ENCODE data around the gene CENPP. TPM values are rescaled to one million over a fixed set of nuclear protein-coding genes. Genes with fewer than 3 reads are reported as not detected.

The CENPP gene
- total RNA-seq, 4 donors from 2014 or later = 0.37 to 7.1 (median 3.2) TPM

DNA sequence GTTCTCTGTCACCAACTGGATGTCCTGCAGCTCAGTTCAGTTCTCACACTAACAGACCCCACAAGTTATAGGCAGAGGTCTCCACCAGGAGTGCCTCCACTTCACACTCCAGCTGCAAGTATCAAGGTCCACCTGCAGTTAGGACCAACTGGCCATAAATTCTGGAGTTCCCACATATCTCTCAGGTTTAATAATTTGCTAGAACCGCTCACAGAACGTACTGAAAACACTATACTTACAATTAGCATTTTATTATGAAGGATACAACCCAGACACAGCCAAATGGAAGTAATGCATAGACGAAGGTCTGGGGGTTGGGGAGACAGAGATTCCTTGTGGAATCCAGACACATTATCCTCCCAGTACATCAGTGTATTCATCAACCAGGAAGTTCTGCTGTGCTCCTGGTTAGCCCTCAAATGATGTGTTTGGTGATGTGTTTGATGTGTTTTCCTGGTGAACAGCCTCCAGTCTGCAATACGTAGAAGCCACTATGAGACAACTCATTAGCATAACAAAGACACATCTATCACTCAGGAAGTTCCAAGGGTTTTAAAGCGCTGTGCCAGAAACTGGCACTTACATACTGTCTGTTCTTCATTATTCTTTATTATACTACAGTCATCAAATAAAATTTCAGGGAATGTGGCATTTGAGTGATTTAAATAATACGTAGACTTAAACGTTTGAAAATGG is 53.3 kb downstream of the CENPP start:
- no peaks in the 10 kb centered on the region for H3K27me3 ChIP-seq
- no peak for TF ChIP-seq POLR2A (IDR thresholded peaks at IDR 0.05)
- TF ChIP-seq EP300 (IDR thresholded peaks at IDR 0.05; ENCODE audit: low read depth) = no peak
- TF ChIP-seq, protein P1, sequence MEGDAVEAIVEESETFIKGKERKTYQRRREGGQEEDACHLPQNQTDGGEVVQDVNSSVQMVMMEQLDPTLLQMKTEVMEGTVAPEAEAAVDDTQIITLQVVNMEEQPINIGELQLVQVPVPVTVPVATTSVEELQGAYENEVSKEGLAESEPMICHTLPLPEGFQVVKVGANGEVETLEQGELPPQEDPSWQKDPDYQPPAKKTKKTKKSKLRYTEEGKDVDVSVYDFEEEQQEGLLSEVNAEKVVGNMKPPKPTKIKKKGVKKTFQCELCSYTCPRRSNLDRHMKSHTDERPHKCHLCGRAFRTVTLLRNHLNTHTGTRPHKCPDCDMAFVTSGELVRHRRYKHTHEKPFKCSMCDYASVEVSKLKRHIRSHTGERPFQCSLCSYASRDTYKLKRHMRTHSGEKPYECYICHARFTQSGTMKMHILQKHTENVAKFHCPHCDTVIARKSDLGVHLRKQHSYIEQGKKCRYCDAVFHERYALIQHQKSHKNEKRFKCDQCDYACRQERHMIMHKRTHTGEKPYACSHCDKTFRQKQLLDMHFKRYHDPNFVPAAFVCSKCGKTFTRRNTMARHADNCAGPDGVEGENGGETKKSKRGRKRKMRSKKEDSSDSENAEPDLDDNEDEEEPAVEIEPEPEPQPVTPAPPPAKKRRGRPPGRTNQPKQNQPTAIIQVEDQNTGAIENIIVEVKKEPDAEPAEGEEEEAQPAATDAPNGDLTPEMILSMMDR (IDR thresholded peaks at IDR 0.05) = no peak
- TF ChIP-seq POLR2AphosphoS5 (IDR thresholded peaks at IDR 0.05) = no peak
- intact Hi-C loops (cut with DNase I; ENCODE audit: low total_unique reads) (no loop called here), in situ Hi-C loops (cut with MboI; ENCODE audit: low pct_ligation_motif_present in 1 of 4, low pct_unique_long_range_greater_than_20kb in 1 of 4, low sequenced_read_pairs in 3 of 4) (no loop called here)
- no peak overlapping the region for H3K4me3 ChIP-seq
- H3K36me3 ChIP-seq = no peaks in the 10 kb centered on the region
- no peak for DNase-seq
- no peak overlapping the region for H3K27ac ChIP-seq
- H3K9me3 ChIP-seq = peaks cover 0 to 6% of the 10 kb centered on the region in 2 donors
- H3K4me1 ChIP-seq = peaks cover 0 to 23% (median 7%) of the 10 kb centered on the region in 4 donors
- WGBS, 2 donors (ENCODE audit: low coverage in 1 of 2) = 49 to 58% methylated on average over 5 to 7 of the region's 7 CpGs

- 96 to 97% methylated on average over 2 of the region's 2 CpGs for WGBS, 2 donors (ENCODE audit: low coverage in 1 of 2)
- H3K27me3 ChIP-seq = no peaks in the 10 kb centered on the region
- intact Hi-C loops (cut with DNase I; ENCODE audit: low total_unique reads) = no loop called here
Observed at GRCh38 chr9:92380603-92381002, 54.9 kb downstream of the CENPP start.

DNA sequence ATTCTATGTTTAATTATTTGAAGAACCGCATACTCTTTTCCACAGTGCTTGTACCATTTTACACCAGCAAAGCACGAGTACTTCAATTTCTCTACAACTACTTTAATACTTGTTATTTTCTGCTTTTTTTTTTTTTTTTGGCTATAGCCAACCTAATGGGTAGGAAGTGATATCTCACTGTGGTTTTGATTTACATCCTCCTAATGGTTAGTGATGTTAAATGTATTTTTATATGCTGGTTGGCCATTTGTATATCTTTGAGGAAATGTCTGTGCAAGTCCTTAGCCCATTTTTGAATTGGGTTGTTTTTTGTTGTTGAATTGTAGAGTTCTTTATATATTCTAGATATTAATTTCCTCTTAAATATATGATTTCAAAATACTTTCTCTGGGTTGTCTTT is 56.0 kb downstream of the CENPP start:
- no peak for TF ChIP-seq POLR2AphosphoS5 (IDR thresholded peaks at IDR 0.05)
- no peak for TF ChIP-seq EP300 (IDR thresholded peaks at IDR 0.05; ENCODE audit: low read depth)
- no peak for TF ChIP-seq POLR2A (IDR thresholded peaks at IDR 0.05)
- TF ChIP-seq, protein P1 (IDR thresholded peaks at IDR 0.05) = no peak
- H3K4me3 ChIP-seq = no peak overlapping the region
- intact Hi-C loops (cut with DNase I; ENCODE audit: low total_unique reads) = no loop called here
- in situ Hi-C loops (cut with MboI; ENCODE audit: low pct_ligation_motif_present in 1 of 4, low pct_unique_long_range_greater_than_20kb in 1 of 4, low sequenced_read_pairs in 3 of 4) = no loop called here
- 92 to 100% methylated on average over 2 of the region's 2 CpGs for WGBS, 2 donors (ENCODE audit: low coverage in 1 of 2)
- no peak overlapping the region for H3K27ac ChIP-seq
- no peaks in the 10 kb centered on the region for H3K27me3 ChIP-seq
- no peaks in the 10 kb centered on the region for H3K36me3 ChIP-seq
- H3K4me1 ChIP-seq = peaks cover 0 to 30% (median 7%) of the 10 kb centered on the region in 4 donors
- DNase-seq = no peak
- no peaks in the 10 kb centered on the region for H3K9me3 ChIP-seq

More at GRCh38 chr9:92380603-92381002, 54.9 kb downstream of the CENPP start:
- H3K9me3 ChIP-seq = no peaks in the 10 kb centered on the region
- no peak overlapping the region for H3K27ac ChIP-seq
- in situ Hi-C loops (cut with MboI; ENCODE audit: low pct_ligation_motif_present in 1 of 4, low pct_unique_long_range_greater_than_20kb in 1 of 4, low sequenced_read_pairs in 3 of 4) = no loop called here
- no peak for TF ChIP-seq EP300 (IDR thresholded peaks at IDR 0.05; ENCODE audit: low read depth)
- TF ChIP-seq, protein P1 (IDR thresholded peaks at IDR 0.05) = no peak
- TF ChIP-seq POLR2AphosphoS5 (IDR thresholded peaks at IDR 0.05) = no peak
- no peak for TF ChIP-seq POLR2A (IDR thresholded peaks at IDR 0.05)
- H3K4me1 ChIP-seq = peaks cover 0 to 30% (median 7%) of the 10 kb centered on the region in 4 donors
- no peaks in the 10 kb centered on the region for H3K36me3 ChIP-seq
- DNase-seq = no peak
- no peak overlapping the region for H3K4me3 ChIP-seq

- intact Hi-C loops (cut with DNase I; ENCODE audit: low total_unique reads) = no loop called here
- H3K36me3 ChIP-seq = no peaks in the 10 kb centered on the region
- no peaks in the 10 kb centered on the region for H3K9me3 ChIP-seq
- H3K4me3 ChIP-seq = no peak overlapping the region
- WGBS, 2 donors (ENCODE audit: low coverage in 1 of 2) = 85 to 100% methylated on average over 1 of the region's 1 CpG
- no peak for DNase-seq
- peak overlapping the region in 1 of 4 donors; percentile 1 for H3K27ac ChIP-seq
- TF ChIP-seq POLR2AphosphoS5 (IDR thresholded peaks at IDR 0.05) = no peak
- no peak for TF ChIP-seq POLR2A (IDR thresholded peaks at IDR 0.05)
- TF ChIP-seq, protein P1 (IDR thresholded peaks at IDR 0.05) = no peak
- no peak for TF ChIP-seq EP300 (IDR thresholded peaks at IDR 0.05; ENCODE audit: low read depth)
- peaks cover 0 to 13% (median 1%) of the 10 kb centered on the region in 4 donors for H3K4me1 ChIP-seq
- in situ Hi-C loops (cut with MboI; ENCODE audit: low pct_ligation_motif_present in 1 of 4, low pct_unique_long_range_greater_than_20kb in 1 of 4, low sequenced_read_pairs in 3 of 4) = no loop called here
- H3K27me3 ChIP-seq = no peaks in the 10 kb centered on the region
Observed at GRCh38 chr9:92384375-92384774, 58.6 kb downstream of the CENPP start.

All from transverse colon (tissue), 4 donors.